Natural killer cell (primary cell): ENCODE measurements around the gene TAP1. TPM values are rescaled to one million over a fixed set of nuclear protein-coding genes. Genes with fewer than 3 reads are reported as not detected.
"Not testable (repeated sequence)": the region's sequence is repeated elsewhere in the genome, so short reads cannot be mapped to it uniquely, and the experiment has no call there.

ENCODE experiments used
- ATAC-seq, 3 donors: fragments of 150-1000 bp in 2 of 3; fragments of 200-7000 bp in 1 of 3; cut with Tn5 transposase; 1 replicate in 1 of 3; 2 replicates in 2 of 3; pipeline ENCODE4 v1.10.0; 2021; ENCODE audit warnings: mild to moderate bottlenecking in 2 of 3, moderate library complexity in 2 of 3
- DNase-seq, 2 donors: peaks; one replicate each; pipeline versions ENCODE4 v3.0.0 to v3.0.0-alpha.2; 2013 to 2021; ENCODE audit warnings: mixed read lengths in 1 of 2
- H3K27ac ChIP-seq: one replicate; pipeline ENCODE4 v1.5.1; 2013; ENCODE audit warnings: mild to moderate bottlenecking, low read length
- H3K27me3 ChIP-seq: one replicate; pipeline ENCODE4 v1.6.1; 2013; ENCODE audit warnings: low read length; ENCODE audit not compliant: control insufficient read depth, insufficient read depth
- H3K36me3 ChIP-seq: one replicate; pipeline ENCODE4 v1.6.1; 2013; ENCODE audit warnings: low read length; ENCODE audit not compliant: control insufficient read depth, insufficient read depth
- H3K4me1 ChIP-seq: one replicate; pipeline ENCODE4 v1.6.1; 2013; ENCODE audit warnings: low read length; ENCODE audit not compliant: control insufficient read depth, insufficient read depth
- H3K4me3 ChIP-seq: one replicate; pipeline ENCODE4 v1.5.1; 2013; ENCODE audit warnings: low read length
- H3K9me3 ChIP-seq: one replicate; pipeline ENCODE4 v1.6.1; 2013; ENCODE audit warnings: low read length; ENCODE audit not compliant: control insufficient read depth, insufficient read depth
- H3K27ac Mint-ChIP-seq, 2 donors: one replicate each; pipeline ENCODE4 v1.8.0; 2022; ENCODE audit warnings: mild to moderate bottlenecking in 2 of 2, mixed read lengths in 2 of 2, moderate library complexity in 1 of 2
- H3K27me3 Mint-ChIP-seq, 2 donors: one replicate each; pipeline ENCODE4 v1.8.0; 2022; ENCODE audit warnings: low read depth in 2 of 2, mixed read lengths in 2 of 2
- H3K36me3 Mint-ChIP-seq: one replicate; pipeline ENCODE4 v1.8.0; 2022; ENCODE audit warnings: mixed read lengths
- H3K4me1 Mint-ChIP-seq, 2 donors: one replicate each; pipeline ENCODE4 v1.8.0; 2022; ENCODE audit warnings: mixed read lengths in 2 of 2
- H3K4me3 Mint-ChIP-seq: one replicate; pipeline ENCODE4 v1.8.0; 2022; ENCODE audit warnings: mild to moderate bottlenecking, moderate library complexity, mixed read lengths
- H3K9me3 Mint-ChIP-seq, 2 donors: one replicate each; pipeline ENCODE4 v1.8.0; 2022; ENCODE audit warnings: mixed read lengths in 2 of 2
- WGBS: methylation state at CpG from one replicate; pipeline ENCODE4 v1.1.7; 2013; ENCODE audit warnings: missing lambda C conversion rate; ENCODE audit not compliant: insufficient coverage; 5-methylcytosine and 5-hydroxymethylcytosine counted together
- intact Hi-C: fragments of 100-400 bp; cut with micrococcal nuclease; formaldehyde crosslinking; loops from one replicate; pipeline ENCODE4 v1.14.2; 2022
- total RNA-seq, 4 donors: library from RNA; stranded (reverse); fragments of 120-200 nt in 1 of 4; gene quantifications; one replicate each; pipeline versions ENCODE4 v1.2.3 to v1.2.4, GENCODE V29; 2013 to 2022
- TF ChIP-seq, protein P1 (sequence below): fragments of 200-600 bp; IDR thresholded peaks from one replicate; pipeline ENCODE4 v1.8.0; 2022; ENCODE audit warnings: antibody characterized with exemption

The TAP1 gene
- total RNA-seq, 3 donors from 2014 or later (not counting 1 experiment from before 2014, with no cell fraction given): 134 to 193 (median 179) TPM

DNA sequence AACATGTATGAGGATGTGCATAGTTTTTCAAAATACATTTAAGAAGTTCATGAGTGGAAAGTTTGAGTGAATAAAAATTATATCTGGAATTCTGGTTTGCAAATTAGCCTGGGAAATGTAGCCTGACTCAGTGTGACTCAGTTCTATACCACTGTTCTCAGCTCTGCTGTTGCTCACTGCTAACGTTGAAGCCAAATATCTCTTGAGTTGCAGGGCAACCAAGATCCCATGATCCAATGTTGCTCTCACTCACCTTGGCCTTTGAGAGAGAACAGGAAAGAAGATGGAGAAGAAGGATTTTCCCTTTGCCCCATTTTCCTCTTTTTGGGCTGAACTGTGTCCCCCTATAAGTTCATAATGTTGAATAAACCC, 29.4 kb upstream of the TAP1 start:
- Mint-ChIP-seq H3K27ac (no peak overlapping the region), H3K4me3 (no peak overlapping the region), H3K27me3 (peaks cover 10 to 13% of the 10 kb centered on the region in 2 donors), H3K9me3 (no peaks in the 10 kb centered on the region), H3K4me1 (peaks cover 0 to 5% of the 10 kb centered on the region in 2 donors), H3K36me3 (no peaks in the 10 kb centered on the region)
- intact Hi-C loops: no loop called here
- no peaks in the 10 kb centered on the region for H3K4me1 ChIP-seq
- no peaks in the 10 kb centered on the region for H3K27me3 ChIP-seq
- no peak for DNase-seq
- WGBS: 60% methylated on average over 1 of the region's 1 CpG
- H3K9me3 ChIP-seq: no peaks in the 10 kb centered on the region
- no peak overlapping the region for H3K27ac ChIP-seq
- no peak for ATAC-seq
- TF ChIP-seq, protein P1, sequence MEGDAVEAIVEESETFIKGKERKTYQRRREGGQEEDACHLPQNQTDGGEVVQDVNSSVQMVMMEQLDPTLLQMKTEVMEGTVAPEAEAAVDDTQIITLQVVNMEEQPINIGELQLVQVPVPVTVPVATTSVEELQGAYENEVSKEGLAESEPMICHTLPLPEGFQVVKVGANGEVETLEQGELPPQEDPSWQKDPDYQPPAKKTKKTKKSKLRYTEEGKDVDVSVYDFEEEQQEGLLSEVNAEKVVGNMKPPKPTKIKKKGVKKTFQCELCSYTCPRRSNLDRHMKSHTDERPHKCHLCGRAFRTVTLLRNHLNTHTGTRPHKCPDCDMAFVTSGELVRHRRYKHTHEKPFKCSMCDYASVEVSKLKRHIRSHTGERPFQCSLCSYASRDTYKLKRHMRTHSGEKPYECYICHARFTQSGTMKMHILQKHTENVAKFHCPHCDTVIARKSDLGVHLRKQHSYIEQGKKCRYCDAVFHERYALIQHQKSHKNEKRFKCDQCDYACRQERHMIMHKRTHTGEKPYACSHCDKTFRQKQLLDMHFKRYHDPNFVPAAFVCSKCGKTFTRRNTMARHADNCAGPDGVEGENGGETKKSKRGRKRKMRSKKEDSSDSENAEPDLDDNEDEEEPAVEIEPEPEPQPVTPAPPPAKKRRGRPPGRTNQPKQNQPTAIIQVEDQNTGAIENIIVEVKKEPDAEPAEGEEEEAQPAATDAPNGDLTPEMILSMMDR: no peak
- no peaks in the 10 kb centered on the region for H3K36me3 ChIP-seq
- no peak overlapping the region for H3K4me3 ChIP-seq

DNA sequence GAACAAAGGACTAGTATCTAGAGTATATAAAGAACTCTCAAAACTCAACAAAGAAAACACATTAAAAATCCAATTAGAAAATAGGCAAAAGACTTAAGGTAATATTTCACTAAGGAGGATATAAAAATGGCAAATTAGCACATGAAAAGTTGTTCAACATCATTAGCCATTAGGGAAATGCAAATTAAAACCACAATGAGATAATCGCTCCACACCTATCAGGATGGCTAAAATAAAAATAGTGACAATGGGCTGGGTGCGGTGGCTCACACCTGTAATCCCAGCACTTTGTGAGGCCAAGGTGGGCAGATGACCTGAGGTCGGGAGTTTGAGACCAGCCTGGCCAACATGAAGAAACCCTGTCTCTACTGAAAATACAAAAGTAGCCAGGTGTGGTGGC, 27.5 kb upstream of the TAP1 start:
- H3K36me3 ChIP-seq, H3K9me3 Mint-ChIP-seq, intact Hi-C loops, H3K27me3 ChIP-seq, ATAC-seq, H3K4me3 Mint-ChIP-seq, H3K36me3 Mint-ChIP-seq, H3K9me3 ChIP-seq, H3K4me3 ChIP-seq, H3K27ac ChIP-seq, H3K27ac Mint-ChIP-seq, DNase-seq, H3K4me1 Mint-ChIP-seq, H3K4me1 ChIP-seq: not testable (repeated sequence)
- 79% methylated on average over 3 of the region's 3 CpGs for WGBS
- peaks cover 10 to 13% of the 10 kb centered on the region in 2 donors for H3K27me3 Mint-ChIP-seq

DNA sequence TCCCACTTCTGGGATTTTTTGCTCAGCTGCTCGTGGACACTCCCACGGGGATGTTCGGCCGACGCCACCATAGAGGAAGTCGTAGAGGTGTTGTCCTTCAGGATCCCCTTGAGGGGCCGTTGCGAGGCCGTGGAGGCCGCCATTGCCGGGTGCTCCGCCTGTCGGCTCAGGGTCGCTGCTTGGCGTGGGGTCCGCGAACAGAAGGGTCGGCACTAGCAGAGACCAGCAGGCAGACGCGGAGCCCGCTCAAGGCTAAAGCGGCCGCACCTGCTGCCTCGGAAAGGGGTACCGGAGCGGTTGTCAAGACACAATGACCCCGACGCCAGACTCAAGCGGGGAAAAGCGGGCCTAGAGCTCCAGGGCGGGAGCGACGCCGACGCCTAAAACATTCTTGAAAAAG, 26.2 kb upstream of the TAP1 start:
- no peak overlapping the region for H3K4me3 ChIP-seq
- Mint-ChIP-seq H3K36me3 (no peaks in the 10 kb centered on the region), H3K4me3 (no peak overlapping the region), H3K27me3 (peaks cover 10 to 15% of the 10 kb centered on the region in 2 donors), H3K27ac (no peak overlapping the region), H3K9me3 (no peaks in the 10 kb centered on the region), H3K4me1 (no peaks in the 10 kb centered on the region)
- DNase-seq: no peak
- WGBS: 68% methylated on average over 35 of the region's 35 CpGs
- no peaks in the 10 kb centered on the region for H3K4me1 ChIP-seq
- intact Hi-C loops: no loop called here
- H3K27me3 ChIP-seq: no peaks in the 10 kb centered on the region
- no peaks in the 10 kb centered on the region for H3K36me3 ChIP-seq
- H3K27ac ChIP-seq: no peak overlapping the region
- no peak for ATAC-seq
- TF ChIP-seq, protein P1: no peak
- no peaks in the 10 kb centered on the region for H3K9me3 ChIP-seq

DNA sequence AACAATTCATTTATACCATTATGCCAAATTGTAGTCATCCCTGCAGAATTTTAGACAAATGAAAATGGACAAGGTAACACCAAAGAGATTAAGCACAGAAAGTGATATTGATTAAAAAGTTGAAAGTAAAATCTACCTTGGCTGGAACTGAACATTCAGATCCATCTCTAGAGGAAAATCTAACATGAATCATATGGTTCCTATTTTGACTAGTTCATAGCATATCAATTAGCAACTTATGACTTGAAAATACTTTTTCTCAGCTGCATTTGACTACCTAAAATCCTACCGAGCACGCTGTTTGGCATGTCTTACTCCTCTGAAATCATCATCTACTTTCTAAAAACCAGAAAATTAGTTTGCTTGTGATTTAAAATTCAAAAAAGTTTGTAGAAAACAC, 23.1 kb upstream of the TAP1 start:
- TF ChIP-seq, protein P1: no peak
- Histone ChIP-seq H3K27ac (no peak overlapping the region), H3K9me3 (no peaks in the 10 kb centered on the region), H3K4me3 (no peak overlapping the region), H3K4me1 (no peaks in the 10 kb centered on the region), H3K36me3 (no peaks in the 10 kb centered on the region), H3K27me3 (no peaks in the 10 kb centered on the region)
- ATAC-seq (no peak), DNase-seq (no peak)
- Mint-ChIP-seq H3K4me3 (no peak overlapping the region), H3K36me3 (peaks cover 6% of the 10 kb centered on the region), H3K9me3 (no peaks in the 10 kb centered on the region), H3K4me1 (no peaks in the 10 kb centered on the region), H3K27me3 (peaks cover 10 to 26% of the 10 kb centered on the region in 2 donors), H3K27ac (no peak overlapping the region)
- intact Hi-C loops: no loop called here
- WGBS: 88% methylated on average over 2 of the region's 2 CpGs

DNA sequence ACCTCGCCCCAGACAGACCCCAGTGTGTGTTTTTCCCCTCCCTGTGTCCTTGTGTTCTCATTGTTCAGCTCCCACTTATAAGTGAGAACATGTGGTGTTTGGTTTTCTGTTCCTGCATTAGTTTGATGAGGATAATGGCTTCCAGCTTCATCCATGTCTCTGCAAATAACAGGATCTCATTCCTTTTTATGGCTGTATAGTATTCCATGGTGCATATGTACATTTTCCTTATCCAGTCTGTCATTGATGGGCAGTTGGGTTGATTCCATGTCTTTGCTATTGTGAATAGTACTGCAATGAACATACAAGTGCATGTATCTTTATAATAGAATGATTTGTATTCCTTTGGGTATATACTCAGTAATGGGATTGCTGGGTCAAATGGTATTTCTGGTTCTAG, 20.4 kb upstream of the TAP1 start:
- H3K4me3 Mint-ChIP-seq, H3K27me3 ChIP-seq, ATAC-seq, H3K27ac ChIP-seq, H3K9me3 Mint-ChIP-seq, intact Hi-C loops, H3K4me1 ChIP-seq, DNase-seq, H3K4me1 Mint-ChIP-seq, H3K9me3 ChIP-seq, H3K36me3 ChIP-seq, H3K4me3 ChIP-seq, H3K27ac Mint-ChIP-seq, H3K36me3 Mint-ChIP-seq: not testable (repeated sequence)
- peaks cover under 1 to 15% of the 10 kb centered on the region in 2 donors for H3K27me3 Mint-ChIP-seq
- WGBS: no CpG with 5 or more reads among the region's 1 CpG
